Loucy (cell line): ENCODE results near the gene HOPX.
A peak's percentile ranks its signal among the peaks of the same experiment; 100 is the strongest.

Experiments used
- H2AFZ ChIP-seq: fragments of 200-600 bp; sonication (generic); 2 replicates; pipeline ENCODE4 v1.6.0; 2016; ENCODE audit warnings: antibody characterized with exemption, mild to moderate bottlenecking, low read length, moderate library complexity
- H3F3A ChIP-seq: fragments of 200-600 bp; 2 replicates; pipeline ENCODE4 v1.6.0; 2016; ENCODE audit warnings: antibody characterized with exemption, low read depth, mild to moderate bottlenecking
- H3K27me3 ChIP-seq: fragments of 200-600 bp; sonication (generic); 2 replicates; pipeline ENCODE4 v1.6.1; 2014; ENCODE audit warnings: low read length, mild to moderate bottlenecking; ENCODE audit not compliant: insufficient read depth, poor library complexity, severe bottlenecking
- H3K36me3 ChIP-seq: fragments of 200-600 bp; sonication (generic); 2 replicates; pipeline ENCODE4 v1.6.1; 2016; ENCODE audit warnings: low read length; ENCODE audit not compliant: insufficient read depth
- H3K4me1 ChIP-seq: fragments of 200-600 bp; sonication (generic); 2 replicates; pipeline ENCODE4 v1.5.1; 2014; ENCODE audit warnings: low read length, mild to moderate bottlenecking; ENCODE audit not compliant: insufficient read depth, poor library complexity, severe bottlenecking
- H3K4me2 ChIP-seq: fragments of 200-600 bp; sonication (generic); 2 replicates; pipeline ENCODE4 v1.6.0; 2014; ENCODE audit warnings: antibody characterized with exemption, low read length, low read depth, mild to moderate bottlenecking; ENCODE audit not compliant: poor library complexity, severe bottlenecking
- H3K4me3 ChIP-seq: fragments of 200-600 bp; sonication (generic); 2 replicates; pipeline ENCODE4 v1.5.1; 2014; ENCODE audit warnings: low read length, mild to moderate bottlenecking, mixed read lengths; ENCODE audit not compliant: poor library complexity, severe bottlenecking
- H3K79me2 ChIP-seq: fragments of 200-600 bp; sonication (generic); 2 replicates; pipeline ENCODE4 v1.6.1; 2014; ENCODE audit warnings: low read length; ENCODE audit not compliant: insufficient read depth
- H3K9ac ChIP-seq: fragments of 200-600 bp; sonication (generic); 2 replicates; pipeline ENCODE4 v1.6.0; 2014; ENCODE audit warnings: mild to moderate bottlenecking, low read depth, low read length, moderate library complexity; ENCODE audit not compliant: poor library complexity, severe bottlenecking
- H3K9me2 ChIP-seq: fragments of 200-600 bp; sonication (generic); replicated peaks from 2 replicates; pipeline ENCODE4 v1.6.1; 2016; ENCODE audit warnings: low read depth, low read length, mixed read lengths
- H3K9me3 ChIP-seq: fragments of 200-600 bp; sonication (generic); 2 replicates; pipeline ENCODE4 v1.6.1; 2014; ENCODE audit warnings: mild to moderate bottlenecking, antibody characterized with exemption, low read length, low read depth; ENCODE audit not compliant: insufficient read depth
- H4K20me1 ChIP-seq: fragments of 200-600 bp; sonication (generic); 2 replicates; pipeline ENCODE4 v1.6.0; 2014; ENCODE audit warnings: antibody characterized with exemption, low read length, mild to moderate bottlenecking; ENCODE audit not compliant: insufficient read depth, poor library complexity, severe bottlenecking
- EZH2phosphoT487 ChIP-seq: fragments of 200-600 bp; IDR thresholded peaks from 2 replicates; pipeline ENCODE4 v1.6.1; 2018; ENCODE audit warnings: antibody characterized with exemption, mild to moderate bottlenecking, moderate library complexity, borderline replicate concordance
- TF ChIP-seq, protein P1 (sequence below): fragments of 200-600 bp; sonication (generic); conservative IDR thresholded peaks from 2 replicates; pipeline ENCODE4 v1.5.1; 2014; ENCODE audit warnings: mild to moderate bottlenecking, antibody characterized with exemption, low read length

The HOPX gene

DNA sequence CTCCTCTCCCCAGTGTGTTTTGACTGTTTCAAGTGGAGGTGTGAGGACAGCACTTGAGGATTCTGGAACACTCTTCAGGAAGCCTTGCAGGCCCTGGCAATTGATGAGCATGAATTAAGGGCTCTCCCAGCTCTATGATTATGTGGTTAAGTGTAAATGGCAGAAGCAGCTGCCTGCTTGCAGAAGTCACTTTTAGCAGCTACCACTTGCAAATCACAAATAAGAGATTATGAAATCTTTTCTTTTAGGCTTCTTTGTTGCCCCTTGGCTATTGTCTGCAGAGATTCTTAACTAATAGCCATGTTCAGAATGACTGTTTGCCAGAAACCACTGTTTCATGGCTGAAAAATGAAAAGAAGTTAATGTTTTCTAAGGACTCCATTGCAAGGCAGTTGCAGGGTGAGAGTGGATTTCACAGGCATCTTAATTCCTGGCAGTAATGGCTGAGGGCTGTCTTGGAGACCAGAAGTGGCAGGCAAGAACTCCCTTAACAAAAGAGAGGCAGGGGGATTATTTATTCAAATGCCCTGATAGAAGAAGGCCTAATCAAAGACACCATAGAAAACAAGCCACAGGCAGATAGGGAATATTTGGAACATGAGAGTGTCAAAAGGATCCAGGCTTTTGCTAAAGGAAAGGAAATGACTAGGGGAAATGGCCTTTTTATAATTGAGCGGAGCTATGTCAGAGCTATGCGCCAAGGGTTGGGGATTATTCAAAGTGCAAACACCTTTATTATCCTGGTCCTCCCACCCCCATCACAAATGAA lies 8.3 kb upstream of the HOPX start:
- Histone ChIP-seq H3K4me1 (peaks cover 13% of the 10 kb centered on the region), H4K20me1 (no peaks in the 10 kb centered on the region), H3F3A (no peaks in the 10 kb centered on the region), H3K9me2 (no peaks in the 10 kb centered on the region), H3K4me3 (no peak overlapping the region), H3K9ac (no peak overlapping the region), H3K4me2 (no peak overlapping the region), H3K9me3 (no peaks in the 10 kb centered on the region), H2AFZ (peak overlapping the region; percentile 3; the same call in 1 of the 2 replicates), H3K27me3 (no peaks in the 10 kb centered on the region), H3K36me3 (no peaks in the 10 kb centered on the region), H3K79me2 (no peaks in the 10 kb centered on the region)
- no peak for TF ChIP-seq EZH2phosphoT487
- TF ChIP-seq, protein P1, sequence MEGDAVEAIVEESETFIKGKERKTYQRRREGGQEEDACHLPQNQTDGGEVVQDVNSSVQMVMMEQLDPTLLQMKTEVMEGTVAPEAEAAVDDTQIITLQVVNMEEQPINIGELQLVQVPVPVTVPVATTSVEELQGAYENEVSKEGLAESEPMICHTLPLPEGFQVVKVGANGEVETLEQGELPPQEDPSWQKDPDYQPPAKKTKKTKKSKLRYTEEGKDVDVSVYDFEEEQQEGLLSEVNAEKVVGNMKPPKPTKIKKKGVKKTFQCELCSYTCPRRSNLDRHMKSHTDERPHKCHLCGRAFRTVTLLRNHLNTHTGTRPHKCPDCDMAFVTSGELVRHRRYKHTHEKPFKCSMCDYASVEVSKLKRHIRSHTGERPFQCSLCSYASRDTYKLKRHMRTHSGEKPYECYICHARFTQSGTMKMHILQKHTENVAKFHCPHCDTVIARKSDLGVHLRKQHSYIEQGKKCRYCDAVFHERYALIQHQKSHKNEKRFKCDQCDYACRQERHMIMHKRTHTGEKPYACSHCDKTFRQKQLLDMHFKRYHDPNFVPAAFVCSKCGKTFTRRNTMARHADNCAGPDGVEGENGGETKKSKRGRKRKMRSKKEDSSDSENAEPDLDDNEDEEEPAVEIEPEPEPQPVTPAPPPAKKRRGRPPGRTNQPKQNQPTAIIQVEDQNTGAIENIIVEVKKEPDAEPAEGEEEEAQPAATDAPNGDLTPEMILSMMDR: no peak

- Histone ChIP-seq H4K20me1 (no peaks in the 10 kb centered on the region), H3K36me3 (no peaks in the 10 kb centered on the region), H3K4me2 (no peak overlapping the region), H3K79me2 (no peaks in the 10 kb centered on the region), H3K4me1 (peaks cover 13% of the 10 kb centered on the region), H3K27me3 (no peaks in the 10 kb centered on the region), H3K9ac (no peak overlapping the region), H3F3A (no peaks in the 10 kb centered on the region), H3K4me3 (no peak overlapping the region), H3K9me2 (no peaks in the 10 kb centered on the region), H2AFZ (no peak overlapping the region), H3K9me3 (no peaks in the 10 kb centered on the region)
- TF ChIP-seq, protein P1: no peak
- no peak for TF ChIP-seq EZH2phosphoT487
Observed at GRCh38 chr4:56688094-56688647, 7.1 kb upstream of the HOPX start.

GRCh38 chr4:56686537-56687231 lies 5.6 kb upstream of the HOPX start:
- no peak overlapping the region for H3K4me3 ChIP-seq
- no peaks in the 10 kb centered on the region for H3F3A ChIP-seq
- no peak overlapping the region for H3K9ac ChIP-seq
- no peak overlapping the region for H2AFZ ChIP-seq
- H3K4me2 ChIP-seq: no peak overlapping the region
- H3K9me2 ChIP-seq: no peaks in the 10 kb centered on the region
- no peaks in the 10 kb centered on the region for H3K27me3 ChIP-seq
- no peaks in the 10 kb centered on the region for H3K79me2 ChIP-seq
- no peaks in the 10 kb centered on the region for H3K9me3 ChIP-seq
- H3K4me1 ChIP-seq: peaks cover 9% of the 10 kb centered on the region
- H4K20me1 ChIP-seq: no peaks in the 10 kb centered on the region
- H3K36me3 ChIP-seq: no peaks in the 10 kb centered on the region
- TF ChIP-seq, protein P1: no peak
- TF ChIP-seq EZH2phosphoT487: no peak
